ENCODE measurements around the gene FN3K. TPM values are rescaled to one million over a fixed set of nuclear protein-coding genes. Genes with fewer than 3 reads are reported as not detected.

Gene FN3K
- total RNA-seq, 1 experiment from 2014 or later = 28.3 TPM

GRCh38 chr17:82745524-82745923, 10.1 kb downstream of the FN3K start:
- Mint-ChIP-seq H3K4me1 (peaks cover 24 to 25% of the 10 kb centered on the region in 2 experiments), H3K27ac (no peak overlapping the region), H3K27me3 (ENCODE audit: low read depth) (peaks cover 16% of the 10 kb centered on the region), H3K36me3 (ENCODE audit: insufficient read depth in 1 of 3, low read depth in 3 of 3) (peaks cover 32 to 60% (median 54%) of the 10 kb centered on the region in 3 experiments), H3K4me3 (no peak overlapping the region), H3K9me3 (peaks cover 20 to 28% of the 10 kb centered on the region in 2 experiments)
- Histone ChIP-seq H4K91ac (ENCODE audit: insufficient read length, low read depth, low read length) (no peak overlapping the region), H2BK15ac (ENCODE audit: low read depth, low read length) (no peak overlapping the region), H2AFZ (ENCODE audit: low read length) (no peak overlapping the region), H2BK12ac (ENCODE audit: insufficient read length, low read depth, low read length) (no peak overlapping the region), H4K5ac (ENCODE audit: insufficient read length, low read depth, low read length) (no peak overlapping the region), H3K9me3 (ENCODE audit: control insufficient read depth, low read depth, low read length) (no peaks in the 10 kb centered on the region), H4K20me1 (ENCODE audit: control insufficient read depth, insufficient read depth, insufficient read length) (no peaks in the 10 kb centered on the region), H2BK5ac (ENCODE audit: insufficient read length, low read length) (no peak overlapping the region), H3K27ac (ENCODE audit: insufficient read length, low read depth, low read length) (no peak overlapping the region), H3K56ac (ENCODE audit: insufficient read length, low read depth, low read length) (no peak overlapping the region), H3K14ac (ENCODE audit: insufficient read depth, low read length) (no peak overlapping the region), H3K4ac (ENCODE audit: low read depth, low read length) (no peak overlapping the region), H3K18ac (ENCODE audit: insufficient read length, low read depth, low read length) (no peak overlapping the region), H3K4me1 (ENCODE audit: insufficient read depth, low read length) (peaks cover 3% of the 10 kb centered on the region; the same call in 1 of the 2 replicates), H2AK5ac (ENCODE audit: insufficient read length, low read length) (no peak overlapping the region), H3K4me2 (ENCODE audit: insufficient read depth, insufficient read length, low read length) (no peak overlapping the region), H3K9ac (ENCODE audit: extremely low read depth, insufficient read length, low read length) (no peak overlapping the region), H2BK20ac (ENCODE audit: low read depth, low read length, poor library complexity, severe bottlenecking) (no peak overlapping the region), H3K79me1 (ENCODE audit: insufficient read depth, low read depth, low read length, poor library complexity, severe bottlenecking) (no peaks in the 10 kb centered on the region), H3T11ph (ENCODE audit: low read length) (no peak overlapping the region), H2BK120ac (ENCODE audit: low read depth, low read length, poor library complexity, severe bottlenecking) (no peak overlapping the region), H3K23ac (ENCODE audit: insufficient read length, low read depth, low read length) (no peak overlapping the region), H3K27me3 (ENCODE audit: insufficient read depth, low read length) (peaks cover 4% of the 10 kb centered on the region; the same call in 1 of the 2 replicates), H3K23me2 (ENCODE audit: insufficient read length, low read depth, low read length, poor library complexity, severe bottlenecking) (peaks cover 5% of the 10 kb centered on the region), H3K79me2 (ENCODE audit: insufficient read depth, low read length) (no peaks in the 10 kb centered on the region), H4K8ac (replicated peaks; ENCODE audit: insufficient read length, low read depth, low read length) (no peak overlapping the region)
- no peak for DNase-seq
- WGBS (ENCODE audit: extremely low coverage, insufficient read length, low lambda C conversion rate) = no CpG with 5 or more reads among the region's 8 CpGs
- TF ChIP-seq CTCF (conservative IDR thresholded peaks at IDR 0.05) = no peak

All from H9 (cell line).